HepG2 (cell line): ENCODE measurements around the gene KIF3A. TPM values are rescaled to one million over a fixed set of nuclear protein-coding genes. Genes with fewer than 3 reads are reported as not detected.

Source experiments
- ATAC-seq: fragments of 200-7000 bp; cut with Tn5 transposase; 3 replicates; pipeline ENCODE4 v1.9.1; 2020; ENCODE audit warnings: mild to moderate bottlenecking, moderate library complexity
- BruUV-seq: library from RNA; stranded (reverse); fragments of 400-500 nt; replicated peaks from 2 replicates; lab custom pipeline; 2021; lab: Mats Ljungman, UMichigan
- CTCF ChIA-PET: fragments of 300-600 bp; formaldehyde crosslinking; extraction: SDS; loops from one replicate; lab custom pipeline; 2021; ENCODE audit warnings: low total read pairs, inconsistent platforms, low intra/inter-chr PET ratio; lab: Yijun Ruan, JAX
- POLR2A ChIA-PET: fragments of 350-600 bp; sonication (Branson Sonifier 250); formaldehyde crosslinking; loops from one replicate; lab custom pipeline; 2020; ENCODE audit warnings: antibody characterized with exemption, inconsistent platforms; lab: Yijun Ruan, JAX
- DNase-seq: peaks from one replicate; pipeline ENCODE4 v3.0.0-alpha.2; 2015; ENCODE audit warnings: low spot score
- FAIRE-seq: peaks from 3 replicates; lab custom pipeline; 2011; peaks lifted over from hg19 to GRCh38; lab: Jason Lieb, UNC
- H2AFZ ChIP-seq: one replicate; pipeline ENCODE4 v1.6.1; 2011; ENCODE audit warnings: low read length, inconsistent platforms
- H3K27ac ChIP-seq: fragments of 300-600 bp; 3 replicates; pipeline ENCODE4 v1.8.0; 2011; ENCODE audit warnings: mixed run types, mild to moderate bottlenecking, mixed read lengths, low read length, inconsistent platforms; ENCODE audit not compliant: insufficient read depth; ENCODE audit errors: extremely low read length
- H3K27me3 ChIP-seq, 2 experiments: fragments of 200-600 bp in 1 of 2; 2 replicates in 1 of 2; 3 replicates in 1 of 2; pipeline versions ENCODE4 v1.6.0 to v1.8.0; 2011; ENCODE audit warnings: low read length in 2 of 2, mild to moderate bottlenecking in 2 of 2, moderate library complexity in 2 of 2, inconsistent platforms in 1 of 2; ENCODE audit not compliant: insufficient read depth in 2 of 2, control insufficient read depth in 1 of 2
- H3K36me3 ChIP-seq, 2 experiments: fragments of 200-600 bp in 1 of 2; replicated peaks in 1 of 2; 2 replicates in 1 of 2; 3 replicates in 1 of 2; pipeline versions ENCODE4 v1.5.1 to v1.8.0; 2011; ENCODE audit warnings: low read length in 2 of 2, inconsistent platforms in 1 of 2; ENCODE audit not compliant: insufficient read depth in 2 of 2, control insufficient read depth in 1 of 2
- H3K4me1 ChIP-seq: 2 replicates; pipeline ENCODE4 v1.5.1; 2012; ENCODE audit warnings: low read length, inconsistent platforms; ENCODE audit not compliant: insufficient read depth
- H3K4me2 ChIP-seq: 2 replicates; pipeline ENCODE4 v1.6.0; 2011; ENCODE audit warnings: low read depth, low read length, inconsistent platforms
- H3K4me3 ChIP-seq, 3 experiments: fragments of 200-600 bp in 1 of 3; sonication (generic), shearing (Covaris generic) in 1 of 3; replicated peaks in 1 of 3; 2 replicates each; pipeline ENCODE4 v1.5.1; 2011 to 2016; ENCODE audit warnings: low read length in 3 of 3, inconsistent platforms in 2 of 3, low read depth in 2 of 3, mild to moderate bottlenecking in 2 of 3, control low read depth in 1 of 3, mixed read lengths in 1 of 3; ENCODE audit not compliant: insufficient read depth in 1 of 3
- H3K79me2 ChIP-seq: one replicate; pipeline ENCODE4 v1.6.1; 2011; ENCODE audit warnings: low read length, inconsistent platforms; ENCODE audit not compliant: insufficient read depth
- H3K9ac ChIP-seq: 2 replicates; pipeline ENCODE4 v1.6.0; 2011; ENCODE audit warnings: mild to moderate bottlenecking, low read depth, low read length, inconsistent platforms; ENCODE audit not compliant: insufficient read depth
- H3K9me3 ChIP-seq: 2 replicates; pipeline ENCODE4 v1.5.1; 2012; ENCODE audit warnings: mild to moderate bottlenecking, low read length
- H4K20me1 ChIP-seq: 2 replicates; pipeline ENCODE4 v1.6.0; 2011; ENCODE audit warnings: inconsistent platforms, mild to moderate bottlenecking, low read length, moderate library complexity; ENCODE audit not compliant: insufficient read depth
- CTCF ChIP-seq: sonication (generic); formaldehyde crosslinking; IDR thresholded peaks from 2 replicates; pipeline ENCODE4 v1.5.0; 2020; ENCODE audit warnings: mild to moderate bottlenecking, missing genetic modification reagents, moderate library complexity
- FOSL2 ChIP-seq: sonication (generic); formaldehyde crosslinking; IDR thresholded peaks from 2 replicates; pipeline ENCODE4 v1.4.0; 2020; ENCODE audit warnings: missing genetic modification reagents
- HMGXB4 ChIP-seq, 2 experiments: sonication (generic) in 1 of 2; formaldehyde crosslinking in 1 of 2; IDR thresholded peaks; 2 replicates each; pipeline versions ENCODE4 v1.4.0 to v1.6.1; 2018 to 2020; ENCODE audit warnings: missing genetic modification reagents in 2 of 2, borderline replicate concordance in 1 of 2, low read depth in 1 of 2, mild to moderate bottlenecking in 1 of 2, missing biosample characterization in 1 of 2
- KDM2A ChIP-seq: sonication (generic); formaldehyde crosslinking; IDR thresholded peaks from 2 replicates; pipeline ENCODE4 v1.4.0; 2020; ENCODE audit warnings: low read depth, missing genetic modification reagents, borderline replicate concordance
- RAD21 ChIP-seq: fragments of 450-650 bp; formaldehyde crosslinking; IDR thresholded peaks from 2 replicates; pipeline ENCODE4 v1.5.0; 2020; ENCODE audit warnings: mild to moderate bottlenecking
- REL ChIP-seq: sonication (generic); formaldehyde crosslinking; conservative IDR thresholded peaks from 2 replicates; pipeline ENCODE4 v1.8.0; 2022; ENCODE audit warnings: mild to moderate bottlenecking, missing genetic modification reagents, moderate library complexity
- SKI ChIP-seq: fragments of 450-650 bp; IDR thresholded peaks from one replicate; pipeline ENCODE4 v1.6.1; 2018; ENCODE audit warnings: mild to moderate bottlenecking; ENCODE audit not compliant: partially characterized antibody
- SP5 ChIP-seq: IDR thresholded peaks from 2 replicates; pipeline ENCODE4 v1.6.1; 2016; ENCODE audit warnings: low read depth, borderline replicate concordance
- STAG1 ChIP-seq: sonication (generic); formaldehyde crosslinking; IDR thresholded peaks from 2 replicates; pipeline ENCODE4 v1.4.0; 2020; ENCODE audit warnings: missing genetic modification reagents
- TCF7L2 ChIP-seq: IDR thresholded peaks from 2 replicates; pipeline ENCODE4 v1.6.1; 2011; ENCODE audit warnings: mild to moderate bottlenecking, low read depth, low read length, moderate library complexity
- TEAD3 ChIP-seq: optimal IDR thresholded peaks from 2 replicates; pipeline ENCODE3; 2016; ENCODE audit warnings: borderline replicate concordance
- XRCC5 ChIP-seq: fragments of 200-400 bp; formaldehyde crosslinking; optimal IDR thresholded peaks from 2 replicates; pipeline ENCODE3; 2017; ENCODE audit warnings: mild to moderate bottlenecking, low read length
- ZBTB2 ChIP-seq: sonication (generic); formaldehyde crosslinking; IDR thresholded peaks from 2 replicates; pipeline ENCODE4 v1.8.0; 2022; ENCODE audit warnings: low read depth, missing genetic modification reagents
- ZNF512 ChIP-seq: sonication (generic); formaldehyde crosslinking; IDR thresholded peaks from 2 replicates; pipeline ENCODE4 v1.4.0; 2020; ENCODE audit warnings: mild to moderate bottlenecking, missing genetic modification reagents
- ZNF550 ChIP-seq: sonication (generic); formaldehyde crosslinking; IDR thresholded peaks from 2 replicates; pipeline ENCODE4 v1.4.0; 2020; ENCODE audit warnings: mild to moderate bottlenecking, missing genetic modification reagents, borderline replicate concordance
- WGBS: methylation state at CpG from one replicate; pipeline ENCODE4 v1.1.6; 2017; ENCODE audit warnings: low lambda C conversion rate; 5-methylcytosine and 5-hydroxymethylcytosine counted together
- in situ Hi-C: cut with HindIII; loops from 2 replicates; pipeline ENCODE4 v1.10.0; 2017; ENCODE audit warnings: low pct_unique_long_range_greater_than_20kb; ENCODE audit not compliant: extremely low pct_ligation_motif_present
- intact Hi-C: fragments of 100-400 bp; cut with micrococcal nuclease; formaldehyde crosslinking; loops from one replicate; pipeline ENCODE4 v1.10.0; 2022; ENCODE audit not compliant: unreplicated experiment
- polyA plus RNA-seq, 8 experiments: library from polyadenylated mRNA; depleted of rRNA in 3 of 8; stranded (reverse) in 7 of 8; unstranded in 1 of 8; fragments of >200 nt; fragmentation: Illumina TruSeq in 4 of 8; extraction: Trizol in 4 of 8; gene quantifications; 2 replicates each; pipeline versions ENCODE4 v1.2.1 to v1.2.3, GENCODE V29; 2011 to 2016; ENCODE audit warnings: low read depth in 4 of 8, missing spikeins in 1 of 8, mixed read lengths in 1 of 8; ENCODE audit not compliant: insufficient read depth in 1 of 8
- total RNA-seq, 5 experiments: library from RNA; depleted of rRNA; stranded (reverse); fragments of >200 nt; fragmentation: Illumina TruSeq; extraction: Trizol; gene quantifications; 2 replicates each; pipeline ENCODE4 v1.2.3, GENCODE V29; 2016; ENCODE audit warnings: low read depth in 1 of 5
- TF ChIP-seq, protein P1 (sequence below): IDR thresholded peaks from 2 replicates; pipeline ENCODE4 v1.6.1; 2016; ENCODE audit warnings: mild to moderate bottlenecking

KIF3A gene
- total and polyA plus RNA-seq, 2 of the 13 experiments (the other 11 are each of a cell fraction or from before 2014, with no cell fraction given) = 2.3 to 8.4 TPM

DNA sequence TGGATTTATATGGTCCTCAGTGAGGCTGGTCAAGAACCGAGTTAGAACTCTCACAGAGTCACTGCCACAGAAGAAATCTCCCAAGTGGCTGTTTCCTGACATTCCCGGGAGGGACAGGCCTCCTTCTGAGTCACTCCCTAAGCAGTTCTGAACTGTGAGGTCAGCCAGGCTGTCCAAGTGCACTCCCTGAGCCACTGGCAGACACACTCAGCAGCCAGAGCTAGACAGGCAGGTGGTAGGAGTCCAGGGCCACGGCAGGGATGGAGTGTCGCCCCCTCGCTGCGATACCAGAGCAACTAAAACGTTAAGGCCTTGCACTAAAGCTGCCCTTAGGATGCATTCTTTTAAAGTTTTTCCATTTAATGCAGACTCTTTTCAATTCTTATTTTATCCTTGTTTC is 60.2 kb downstream of the KIF3A start:
- WGBS = 0% methylated on average over 5 of the region's 7 CpGs
- TF ChIP-seq TCF7L2 (no peak), SKI (peak; percentile 21), REL (CRISPR knock-in tag) (no peak), HMGXB4 (CRISPR knock-in tag; IDR thresholded peaks at IDR 0.05; ENCODE audit: borderline replicate concordance in 1 of 2, low read depth in 1 of 2) (0 out of 4 replicates have a peak, but pooled peaks of 1 of the 2 experiments have one; percentile 50), FOSL2 (CRISPR knock-in tag) (0 out of 2 replicates have a peak, but pooled peaks have one; percentile 35), ZNF550 (CRISPR knock-in tag) (peak; percentile 91; the same call in 1 of the 2 replicates), RAD21 (peak; percentile 38; the same call in 1 of the 2 replicates), ZBTB2 (CRISPR knock-in tag) (no peak), ZNF512 (no peak), CTCF (CRISPR knock-in tag) (peak; percentile 82), STAG1 (CRISPR knock-in tag) (peak; percentile 78), XRCC5 (peak; percentile 88), SP5 (CRISPR knock-in tag) (no peak), TEAD3 (peak; percentile 14), KDM2A (0 out of 2 replicates have a peak, but pooled peaks have one; percentile 25)
- TF ChIP-seq, protein P1, sequence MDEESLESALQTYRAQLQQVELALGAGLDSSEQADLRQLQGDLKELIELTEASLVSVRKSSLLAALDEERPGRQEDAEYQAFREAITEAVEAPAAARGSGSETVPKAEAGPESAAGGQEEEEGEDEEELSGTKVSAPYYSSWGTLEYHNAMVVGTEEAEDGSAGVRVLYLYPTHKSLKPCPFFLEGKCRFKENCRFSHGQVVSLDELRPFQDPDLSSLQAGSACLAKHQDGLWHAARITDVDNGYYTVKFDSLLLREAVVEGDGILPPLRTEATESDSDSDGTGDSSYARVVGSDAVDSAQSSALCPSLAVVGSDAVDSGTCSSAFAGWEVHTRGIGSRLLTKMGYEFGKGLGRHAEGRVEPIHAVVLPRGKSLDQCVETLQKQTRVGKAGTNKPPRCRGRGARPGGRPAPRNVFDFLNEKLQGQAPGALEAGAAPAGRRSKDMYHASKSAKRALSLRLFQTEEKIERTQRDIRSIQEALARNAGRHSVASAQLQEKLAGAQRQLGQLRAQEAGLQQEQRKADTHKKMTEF (CRISPR knock-in tag) = 0 out of 2 replicates have a peak, but pooled peaks have one; percentile 20

More for the DNA sequence above, 60.2 kb downstream of the KIF3A start:
- no peak overlapping the region for H3K4me2 ChIP-seq
- no peaks in the 10 kb centered on the region for H3K36me3 ChIP-seq
- peaks cover 1 to 11% of the 10 kb centered on the region in 2 experiments; a peak in 3 of 5 replicates for H3K27me3 ChIP-seq
- peak; percentile 86 for ATAC-seq
- POLR2A ChIA-PET = interaction anchor here (1.3 kb wide), 1 partner anchor 162 kb away, joined by 4 read pairs; no protein-coding TSS in a partner anchor
- intact Hi-C loops (loop anchor here (1.0 to 10.0 kb wide), 3 partner anchors 62 to 290 kb away; no protein-coding TSS in a partner anchor), in situ Hi-C loops (no loop called here)
- H3K79me2 ChIP-seq = no peaks in the 10 kb centered on the region
- no peak overlapping the region for H3K27ac ChIP-seq
- no peak overlapping the region for H3K4me3 ChIP-seq
- H3K4me1 ChIP-seq = peaks cover 35% of the 10 kb centered on the region
- H3K9ac ChIP-seq = no peak overlapping the region
- FAIRE-seq = peak; percentile 4
- H4K20me1 ChIP-seq = no peaks in the 10 kb centered on the region
- CTCF ChIA-PET = interaction anchor here (1.4 to 1.5 kb wide), 2 partner anchors 151 to 291 kb away, joined by 7 to 12 read pairs; no protein-coding TSS in a partner anchor
- peak; percentile 31 for DNase-seq
- no TSS peak for BruUV-seq
- no peaks in the 10 kb centered on the region for H3K9me3 ChIP-seq
- no peak overlapping the region for H2AFZ ChIP-seq
